ENCODE data around the gene CFI. TPM values are rescaled to one million over a fixed set of nuclear protein-coding genes. Genes with fewer than 3 reads are reported as not detected.

Gene CFI
- total and polyA plus RNA-seq, 2 donors (not counting 1 experiment from before 2014, with no cell fraction given): not detected

DNA sequence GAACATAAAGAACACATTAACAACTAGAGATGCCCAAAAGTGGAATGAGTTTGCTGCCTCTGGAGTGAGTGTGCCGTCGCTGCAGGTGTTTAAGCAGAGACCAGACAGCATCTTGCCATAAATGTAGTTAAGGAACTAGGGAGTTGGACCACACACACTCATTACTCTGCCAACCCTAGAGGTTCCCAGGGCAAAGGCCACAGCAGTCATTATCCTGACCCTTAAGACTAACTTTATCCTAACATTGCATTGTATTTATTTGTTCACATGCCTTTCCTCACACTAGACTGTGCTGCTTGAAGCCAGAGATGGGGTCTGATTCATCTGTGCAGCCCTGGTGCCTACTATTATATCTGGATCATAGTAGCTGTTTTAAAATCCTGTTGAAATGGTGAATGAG is 55.1 kb downstream of the CFI start:
- no peak overlapping the region for H3K4me3 Mint-ChIP-seq
- H3K4me1 Mint-ChIP-seq: no peaks in the 10 kb centered on the region
- ChIA-PET CTCF (interaction anchor here (0.6 kb wide), 1 partner anchor 262 kb away, joined by 3 read pairs; no protein-coding TSS in a partner anchor), POLR2A (no interaction called here)
- no peaks in the 10 kb centered on the region for H3K9me3 Mint-ChIP-seq (ENCODE audit: insufficient read depth)
- no peak overlapping the region for H3K27ac Mint-ChIP-seq
- ATAC-seq (ENCODE audit: low read depth) (no peak), DNase-seq (no peak)
- Histone ChIP-seq H3K27me3 (replicated peaks in 1 of 4; ENCODE audit: control extremely low read depth in 1 of 4, control insufficient read depth in 3 of 4, insufficient read depth in 4 of 4, low read length in 3 of 4) (peaks cover 0 to 11% (median 0%) of the 10 kb centered on the region in 4 experiments), H3K9me3 (ENCODE audit: control extremely low read depth in 1 of 3, control insufficient read depth in 2 of 3, insufficient read depth in 1 of 3, low read length in 2 of 3) (no peaks in the 10 kb centered on the region), H3K79me2 (ENCODE audit: control insufficient read depth, insufficient read depth, low read length) (no peaks in the 10 kb centered on the region), H2AFZ (ENCODE audit: insufficient read depth, low read depth, low read length, poor library complexity, severe bottlenecking) (no peak overlapping the region), H3K27ac (ENCODE audit: low read length in 2 of 2) (no peak overlapping the region), H4K20me1 (ENCODE audit: control insufficient read depth, insufficient read depth, low read length, poor library complexity, severe bottlenecking) (no peaks in the 10 kb centered on the region), H3K4me3 (ENCODE audit: control extremely low read depth in 1 of 5, extremely low read depth in 1 of 5, insufficient read depth in 1 of 5, low read depth in 2 of 5, low read length in 4 of 5) (no peak overlapping the region), H3K36me3 (replicated peaks in 1 of 2; ENCODE audit: control extremely low read depth in 1 of 2, control insufficient read depth in 1 of 2, extremely low read depth in 1 of 2, insufficient read depth in 2 of 2, low read length in 1 of 2) (no peaks in the 10 kb centered on the region), H3K9ac (ENCODE audit: low read length) (no peak overlapping the region), H3K4me1 (ENCODE audit: control insufficient read depth in 2 of 2, insufficient read depth in 2 of 2, low read length in 2 of 2) (no peaks in the 10 kb centered on the region), H3K4me2 (replicated peaks; ENCODE audit: low read depth, low read length, poor library complexity, severe bottlenecking) (no peak overlapping the region)
- peaks cover 18% of the 10 kb centered on the region for H3K27me3 Mint-ChIP-seq
- no peak for TF ChIP-seq EZH2 (IDR thresholded peaks at IDR 0.05; ENCODE audit: borderline replicate concordance, insufficient read depth, low read depth, low read length, poor library complexity, severe bottlenecking)
- TF ChIP-seq, protein P1, sequence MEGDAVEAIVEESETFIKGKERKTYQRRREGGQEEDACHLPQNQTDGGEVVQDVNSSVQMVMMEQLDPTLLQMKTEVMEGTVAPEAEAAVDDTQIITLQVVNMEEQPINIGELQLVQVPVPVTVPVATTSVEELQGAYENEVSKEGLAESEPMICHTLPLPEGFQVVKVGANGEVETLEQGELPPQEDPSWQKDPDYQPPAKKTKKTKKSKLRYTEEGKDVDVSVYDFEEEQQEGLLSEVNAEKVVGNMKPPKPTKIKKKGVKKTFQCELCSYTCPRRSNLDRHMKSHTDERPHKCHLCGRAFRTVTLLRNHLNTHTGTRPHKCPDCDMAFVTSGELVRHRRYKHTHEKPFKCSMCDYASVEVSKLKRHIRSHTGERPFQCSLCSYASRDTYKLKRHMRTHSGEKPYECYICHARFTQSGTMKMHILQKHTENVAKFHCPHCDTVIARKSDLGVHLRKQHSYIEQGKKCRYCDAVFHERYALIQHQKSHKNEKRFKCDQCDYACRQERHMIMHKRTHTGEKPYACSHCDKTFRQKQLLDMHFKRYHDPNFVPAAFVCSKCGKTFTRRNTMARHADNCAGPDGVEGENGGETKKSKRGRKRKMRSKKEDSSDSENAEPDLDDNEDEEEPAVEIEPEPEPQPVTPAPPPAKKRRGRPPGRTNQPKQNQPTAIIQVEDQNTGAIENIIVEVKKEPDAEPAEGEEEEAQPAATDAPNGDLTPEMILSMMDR (IDR thresholded peaks at IDR 0.05): no peak
- WGBS (ENCODE audit: insufficient coverage): no CpG with 5 or more reads among the region's 2 CpGs
- intact Hi-C loops (cut with micrococcal nuclease): no loop called here

DNA sequence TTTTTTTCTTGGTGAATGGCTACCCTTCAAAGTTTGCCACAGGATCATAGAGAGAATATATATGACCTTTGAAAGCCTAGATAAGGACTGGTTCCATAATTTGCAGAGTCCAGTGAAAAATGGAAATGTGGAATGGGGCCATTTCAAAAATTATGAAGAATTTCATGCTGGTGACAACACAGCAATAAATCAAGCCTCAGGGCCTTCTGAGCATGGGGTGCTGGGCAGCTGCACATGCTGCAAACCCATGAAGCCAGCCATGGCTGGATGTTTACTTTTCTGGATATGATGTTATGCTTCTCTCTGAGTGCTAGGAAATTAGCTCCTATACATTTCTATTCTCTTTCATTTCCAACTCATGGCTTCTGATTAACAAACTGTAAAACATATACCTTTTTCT is 56.0 kb downstream of the CFI start:
- intact Hi-C loops (cut with micrococcal nuclease): no loop called here
- CTCF ChIA-PET: interaction anchor here (0.6 kb wide), 1 partner anchor 261 kb away, joined by 3 read pairs; no protein-coding TSS in a partner anchor
- ATAC-seq (ENCODE audit: low read depth): no peak

More for the DNA sequence above, 56.0 kb downstream of the CFI start:
- Mint-ChIP-seq H3K27ac (no peak overlapping the region), H3K27me3 (peaks cover 18% of the 10 kb centered on the region), H3K4me3 (no peak overlapping the region), H3K9me3 (ENCODE audit: insufficient read depth) (no peaks in the 10 kb centered on the region), H3K4me1 (no peaks in the 10 kb centered on the region)
- Histone ChIP-seq H3K9me3 (ENCODE audit: control extremely low read depth in 1 of 3, control insufficient read depth in 2 of 3, insufficient read depth in 1 of 3, low read length in 2 of 3) (no peaks in the 10 kb centered on the region), H3K36me3 (replicated peaks in 1 of 2; ENCODE audit: control extremely low read depth in 1 of 2, control insufficient read depth in 1 of 2, extremely low read depth in 1 of 2, insufficient read depth in 2 of 2, low read length in 1 of 2) (no peaks in the 10 kb centered on the region), H3K4me3 (ENCODE audit: control extremely low read depth in 1 of 5, extremely low read depth in 1 of 5, insufficient read depth in 1 of 5, low read depth in 2 of 5, low read length in 4 of 5) (no peak overlapping the region), H4K20me1 (ENCODE audit: control insufficient read depth, insufficient read depth, low read length, poor library complexity, severe bottlenecking) (no peaks in the 10 kb centered on the region), H3K27ac (ENCODE audit: low read length in 2 of 2) (no peak overlapping the region), H3K79me2 (ENCODE audit: control insufficient read depth, insufficient read depth, low read length) (no peaks in the 10 kb centered on the region), H2AFZ (ENCODE audit: insufficient read depth, low read depth, low read length, poor library complexity, severe bottlenecking) (no peak overlapping the region), H3K9ac (ENCODE audit: low read length) (no peak overlapping the region), H3K4me1 (ENCODE audit: control insufficient read depth in 2 of 2, insufficient read depth in 2 of 2, low read length in 2 of 2) (no peaks in the 10 kb centered on the region), H3K27me3 (replicated peaks in 1 of 4; ENCODE audit: control extremely low read depth in 1 of 4, control insufficient read depth in 3 of 4, insufficient read depth in 4 of 4, low read length in 3 of 4) (peaks cover 0 to 11% (median 0%) of the 10 kb centered on the region in 4 experiments), H3K4me2 (replicated peaks; ENCODE audit: low read depth, low read length, poor library complexity, severe bottlenecking) (no peak overlapping the region)
- no peak for DNase-seq
- TF ChIP-seq, protein P1 (IDR thresholded peaks at IDR 0.05): no peak
- no peak for TF ChIP-seq EZH2 (IDR thresholded peaks at IDR 0.05; ENCODE audit: borderline replicate concordance, insufficient read depth, low read depth, low read length, poor library complexity, severe bottlenecking)
- POLR2A ChIA-PET: no interaction called here
